Measurements from ENCODE around the gene DCP2.

Gene DCP2

GRCh38 chr5:113022661-113023060, 46.1 kb downstream of the DCP2 start:
- no peak for DNase-seq (ENCODE audit: low read depth)

GRCh38 chr5:113024076-113024697, 47.6 kb downstream of the DCP2 start:
- no peak for DNase-seq (ENCODE audit: low read depth)

DNA sequence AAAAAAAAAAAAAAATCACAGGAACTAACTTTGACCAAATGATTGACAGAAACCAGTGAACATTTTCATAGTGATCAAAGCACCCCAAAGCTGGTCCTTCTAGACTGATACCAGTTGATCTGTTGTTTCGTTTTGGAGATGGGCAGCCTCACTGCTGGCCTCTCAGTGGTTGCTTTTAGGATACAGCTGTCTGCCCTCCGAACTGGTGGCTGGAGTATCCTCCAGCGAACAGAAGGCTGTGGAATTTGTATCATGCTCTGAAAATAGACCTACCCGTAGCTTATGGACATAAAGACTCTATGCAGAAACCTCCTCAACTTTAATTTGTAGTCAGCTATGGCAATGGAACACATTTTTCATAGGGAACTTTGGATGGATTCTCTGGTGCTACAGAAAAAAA, 49.0 kb downstream of the DCP2 start:
- DNase-seq (ENCODE audit: low read depth), result no peak

GRCh38 chr5:113026211-113026610, 49.6 kb downstream of the DCP2 start:
- no peak for DNase-seq (ENCODE audit: low read depth)

DNA sequence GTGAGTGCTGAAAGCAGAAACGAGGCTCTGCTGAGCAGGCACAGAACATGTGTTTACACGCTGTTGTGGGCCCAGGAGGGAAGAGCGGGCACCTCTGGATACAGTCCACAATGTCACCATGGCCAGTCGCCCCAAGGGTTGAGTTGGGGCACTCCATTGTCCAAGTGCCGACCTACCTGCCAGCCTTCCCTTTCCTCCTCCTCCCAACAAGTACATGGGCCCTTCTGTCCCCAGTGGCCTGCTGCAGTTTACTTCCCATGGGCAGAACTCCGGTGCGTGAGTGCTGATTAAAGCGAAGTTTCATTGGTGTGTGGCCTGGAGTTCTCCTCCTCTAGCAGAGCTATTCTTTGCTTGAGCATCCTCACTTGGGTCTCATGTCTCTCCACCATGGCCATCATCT, 50.4 kb downstream of the DCP2 start:
- no peak for DNase-seq (ENCODE audit: low read depth)

DNA sequence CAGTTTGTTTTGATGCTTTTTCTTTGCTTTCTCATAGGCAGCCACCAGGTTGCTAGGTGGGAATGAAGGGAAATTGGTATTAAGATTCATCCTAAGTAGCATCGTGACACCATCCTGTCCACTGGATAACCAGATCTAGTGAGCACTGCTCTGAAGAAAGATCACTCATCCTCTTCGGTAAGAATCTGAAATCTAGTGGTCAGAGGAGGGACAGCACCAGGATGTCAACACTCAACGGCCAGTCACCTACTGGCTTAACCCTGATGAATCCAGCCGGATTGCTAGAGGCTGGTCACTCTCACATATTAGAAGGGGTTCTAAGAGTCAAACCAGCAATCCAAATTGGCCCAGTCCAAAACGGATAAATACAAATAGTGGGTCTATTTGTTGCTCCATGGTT, 50.8 kb downstream of the DCP2 start:
- DNase-seq (ENCODE audit: low read depth), result no peak

- no peak for DNase-seq (ENCODE audit: low read depth)
Observed at GRCh38 chr5:113029614-113030013, 53.0 kb downstream of the DCP2 start.

DNA sequence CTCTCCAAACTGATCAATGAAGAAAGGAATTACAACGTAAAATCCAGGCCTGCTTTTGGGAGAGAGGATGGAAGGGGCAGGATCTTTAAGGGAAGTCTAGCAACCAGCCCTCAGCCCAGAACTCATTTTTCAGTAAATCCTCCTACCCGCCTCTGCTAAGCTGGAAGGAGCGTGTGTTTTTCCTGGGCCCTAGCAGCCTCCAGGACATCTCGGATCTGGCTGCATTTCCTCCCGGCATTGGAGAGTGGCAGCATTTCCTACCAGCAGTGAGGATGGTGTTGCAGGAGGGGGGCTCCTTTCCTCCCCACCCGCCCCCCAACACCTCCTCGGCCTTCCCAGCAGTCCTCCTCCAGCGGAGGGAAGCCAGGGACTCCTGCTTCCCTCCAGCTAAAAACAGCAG, 54.5 kb downstream of the DCP2 start:
- no peak for DNase-seq (ENCODE audit: low read depth)

DNA sequence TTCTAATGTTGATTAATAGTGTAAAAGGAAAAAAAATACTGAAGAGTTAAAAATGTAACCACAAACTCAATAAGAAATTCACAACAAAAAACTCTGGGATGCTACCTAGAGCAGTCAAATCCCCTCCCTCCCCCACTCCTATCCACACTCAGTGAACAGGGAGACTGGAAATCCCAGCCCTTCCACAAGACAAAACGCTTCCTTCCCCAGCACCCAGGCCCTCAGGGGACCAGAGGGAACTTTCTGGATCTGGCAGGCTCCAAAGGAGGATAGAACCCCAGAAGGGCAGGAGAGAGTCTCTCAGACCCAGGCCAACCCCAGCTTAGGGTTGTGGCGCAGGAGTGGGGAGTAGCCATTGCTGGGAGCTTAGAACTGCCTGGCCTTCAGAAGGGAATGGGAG, 55.0 kb downstream of the DCP2 start:
- DNase-seq (ENCODE audit: low read depth), result no peak

GRCh38 chr5:113034182-113034773, 57.7 kb downstream of the DCP2 start:
- no peak for DNase-seq (ENCODE audit: low read depth)

DNA sequence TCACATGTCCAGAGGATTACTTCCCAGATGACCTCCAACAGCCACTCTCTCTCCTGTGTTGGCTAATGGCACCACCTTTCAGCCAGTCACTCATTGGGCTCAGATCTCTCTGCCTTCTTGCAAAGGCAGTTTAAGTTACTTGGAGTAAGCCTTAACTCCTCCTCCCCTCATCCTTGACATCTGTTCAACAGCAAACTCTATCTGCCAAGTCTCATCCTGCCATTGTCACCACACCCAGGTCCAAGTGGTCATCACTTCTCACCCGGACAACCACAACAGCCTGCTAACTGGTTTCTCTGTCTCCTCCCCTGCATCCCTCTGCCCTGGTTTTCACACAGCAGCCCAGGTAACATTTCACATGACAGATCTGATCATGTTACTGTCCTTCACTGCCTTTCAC, 58.5 kb downstream of the DCP2 start:
- no peak for DNase-seq (ENCODE audit: low read depth)

GRCh38 chr5:113036321-113036720, 59.7 kb downstream of the DCP2 start:
- DNase-seq (ENCODE audit: low read depth), result no peak

- DNase-seq (ENCODE audit: low read depth), result no peak
Observed at GRCh38 chr5:113036826-113037225, 60.2 kb downstream of the DCP2 start.

DNA sequence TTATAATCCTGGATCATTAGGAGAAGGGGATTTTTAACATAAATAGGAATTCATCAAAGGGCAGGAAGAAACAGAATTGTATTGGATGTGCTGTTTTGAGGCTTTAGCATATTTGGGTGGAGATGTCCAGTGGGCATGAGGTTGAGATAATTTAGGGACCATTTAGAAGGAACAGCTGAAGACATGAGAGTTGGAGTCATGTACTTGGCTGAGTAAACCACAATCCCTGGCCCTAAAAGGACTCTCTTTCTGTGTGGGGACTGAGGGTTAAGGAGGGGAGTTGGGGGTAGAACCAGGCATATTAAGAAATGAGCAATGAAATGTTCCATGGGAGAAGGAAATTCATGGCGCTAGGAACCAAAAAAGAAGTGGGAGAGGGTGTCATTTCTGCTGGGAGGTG, 61.5 kb downstream of the DCP2 start:
- no peak for DNase-seq (ENCODE audit: low read depth)

DNA sequence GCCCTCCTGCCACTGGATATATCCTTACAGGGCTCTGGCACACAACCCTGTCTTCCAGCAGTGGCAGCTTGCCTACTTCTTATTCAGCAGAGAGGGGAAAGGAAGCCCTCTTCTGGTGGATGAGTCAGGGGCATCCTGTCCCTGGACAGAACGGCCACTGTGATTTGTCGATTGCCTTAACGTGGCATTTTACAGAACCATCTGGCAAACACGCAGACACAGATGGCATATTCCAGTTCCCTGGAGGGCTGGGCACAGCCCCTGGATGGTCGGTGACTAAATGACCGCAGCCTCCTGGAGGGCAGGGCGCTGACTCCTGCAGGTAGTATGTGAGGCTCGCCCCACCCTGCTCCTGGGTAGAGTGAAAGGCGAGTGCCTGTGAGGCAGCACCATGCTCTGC, 62.1 kb downstream of the DCP2 start:
- no peak for DNase-seq (ENCODE audit: low read depth)

DNA sequence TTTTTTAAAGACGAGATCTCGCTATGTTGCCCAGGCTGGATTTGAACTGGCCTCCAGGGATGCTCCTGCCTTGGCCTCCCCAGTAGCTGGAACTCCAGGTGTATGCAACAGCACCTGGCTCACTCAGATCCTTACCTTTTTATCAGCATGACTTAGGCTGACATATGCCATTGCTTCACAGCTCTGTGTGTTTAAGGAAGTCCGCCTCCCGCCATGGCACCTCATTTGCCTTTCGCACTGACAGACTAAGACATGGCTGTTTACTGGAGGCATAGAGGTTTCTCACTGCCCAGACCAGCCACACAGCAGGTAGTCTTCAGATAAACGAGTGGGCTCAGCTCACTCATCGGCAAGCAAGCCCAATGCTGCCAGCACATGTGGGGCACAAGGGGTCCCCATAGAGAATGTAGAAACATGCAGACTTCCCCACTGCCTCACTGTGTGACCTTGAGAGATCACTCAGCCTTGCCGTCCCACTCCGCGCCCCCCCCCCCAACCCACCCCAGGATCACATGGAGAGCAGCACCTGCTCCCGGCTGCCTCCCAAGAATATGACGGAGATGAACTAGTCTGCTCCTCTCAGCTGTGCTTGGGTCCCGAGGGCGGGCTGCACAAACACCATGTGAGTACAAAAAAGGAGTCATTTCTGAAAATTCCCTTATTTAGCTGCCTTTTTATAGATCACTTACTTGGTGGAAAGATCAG, 62.8 kb downstream of the DCP2 start:
- DNase-seq (ENCODE audit: low read depth), result no peak

GRCh38 chr5:113039934-113040285, 63.3 kb downstream of the DCP2 start:
- no peak for DNase-seq (ENCODE audit: low read depth)

- DNase-seq (ENCODE audit: low read depth), result no peak
Observed at GRCh38 chr5:113040672-113041260, 64.2 kb downstream of the DCP2 start.

DNA sequence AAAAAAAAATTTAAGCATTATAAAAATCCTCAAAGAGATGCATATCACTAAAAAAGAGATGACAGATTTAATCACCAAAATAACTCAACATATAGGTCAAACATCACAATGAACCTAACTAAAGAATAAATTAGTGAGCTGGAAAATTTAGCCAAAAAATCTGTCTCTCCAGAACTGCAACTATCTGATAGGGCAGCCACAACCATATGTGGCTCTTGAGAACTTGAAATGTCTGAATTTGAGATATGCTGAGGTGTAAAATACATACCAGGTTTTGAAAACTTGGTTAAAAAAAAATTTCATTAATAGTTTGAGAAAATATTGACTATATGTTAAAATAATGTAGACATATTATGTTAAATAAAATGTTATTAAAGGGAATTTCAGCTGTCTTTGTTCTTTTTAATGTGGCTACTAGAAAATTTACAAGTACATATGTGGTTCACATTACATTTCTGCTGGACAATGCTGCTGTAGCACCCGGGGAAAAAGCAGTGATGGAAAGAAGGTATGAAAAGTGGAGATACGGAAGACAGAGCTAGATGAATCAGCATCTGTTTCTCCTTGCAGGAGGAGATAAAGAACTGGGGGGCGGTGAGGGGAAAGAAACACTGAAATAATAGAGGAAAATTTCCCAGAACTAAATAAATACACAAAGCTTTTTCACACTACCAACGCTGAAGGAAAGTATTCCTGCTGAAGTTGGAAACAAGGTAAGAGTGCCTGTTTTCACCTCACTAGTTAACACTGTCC, 66.1 kb downstream of the DCP2 start:
- no peak for DNase-seq (ENCODE audit: low read depth)

GRCh38 chr5:113043491-113043931, 66.9 kb downstream of the DCP2 start:
- DNase-seq (ENCODE audit: low read depth), result no peak

DNA sequence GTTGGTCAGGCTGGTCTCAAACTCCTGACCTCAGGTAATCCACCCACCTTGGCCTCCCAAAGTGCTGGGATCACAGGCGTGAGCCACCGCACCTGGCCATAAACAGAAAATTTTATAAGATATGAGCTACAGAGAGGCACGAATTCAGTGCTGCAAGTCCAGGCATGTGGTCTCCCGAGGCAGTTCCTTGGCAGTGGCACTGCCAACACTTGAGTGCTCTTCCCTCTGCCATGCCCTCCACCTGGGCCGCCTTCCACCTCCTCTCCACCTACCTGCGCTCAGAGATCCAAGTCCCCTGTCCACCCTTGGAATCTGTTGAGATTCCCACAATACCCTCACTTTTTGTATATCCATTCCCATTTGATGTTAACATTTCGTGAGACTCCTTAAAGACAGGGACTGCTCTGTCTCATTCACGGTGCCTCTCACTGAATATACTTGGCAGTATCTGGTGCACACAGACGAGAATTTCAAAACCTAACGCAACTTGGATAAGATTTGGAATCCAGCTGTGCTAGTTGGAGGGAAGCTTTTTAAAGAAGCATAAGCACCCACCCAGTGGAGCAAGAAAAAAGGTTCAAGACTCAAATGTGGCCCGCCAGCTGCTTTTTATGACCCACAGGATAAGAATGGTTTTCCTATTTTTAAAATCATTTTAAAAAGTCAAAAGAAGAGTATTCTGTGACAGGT, 68.3 kb downstream of the DCP2 start:
- DNase-seq (ENCODE audit: low read depth), result no peak

GRCh38 chr5:113047234-113047633, 70.6 kb downstream of the DCP2 start:
- no peak for DNase-seq (ENCODE audit: low read depth)

Data from T-helper 22 cell (primary cell).